Measurements from ENCODE around the gene DACH1.

DACH1 gene

DNA sequence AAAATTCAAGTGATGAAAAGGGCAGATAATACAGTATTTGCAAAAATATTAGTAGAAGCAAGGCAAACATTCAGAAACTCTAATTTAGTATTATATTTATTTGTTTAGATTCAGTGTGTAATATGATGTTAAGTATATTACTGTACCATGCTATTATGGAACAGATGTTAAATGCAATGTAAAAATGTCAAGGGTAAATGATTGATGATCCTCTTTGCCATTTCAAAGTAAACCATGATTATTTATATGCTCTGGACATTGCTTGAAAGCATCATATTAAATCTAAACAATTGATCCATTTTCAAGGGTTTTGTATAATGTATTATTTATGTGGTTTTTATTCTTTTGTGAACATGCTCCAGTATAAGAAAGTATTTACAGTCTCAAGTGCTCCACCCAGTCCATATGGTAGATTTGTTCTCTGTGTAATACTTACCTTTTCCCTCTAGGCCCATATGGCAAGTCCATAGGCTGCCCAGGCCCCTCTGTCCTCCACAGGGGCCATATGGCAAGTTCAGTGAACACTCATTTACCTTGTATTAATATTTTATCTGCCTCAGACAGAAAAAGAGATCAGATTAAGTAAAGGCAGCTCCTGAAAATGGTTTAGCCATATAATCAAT lies 353.5 kb downstream of the DACH1 start:
- no peak overlapping the region for H3K4me3 Mint-ChIP-seq
- H3K27me3 Mint-ChIP-seq (ENCODE audit: low read depth): no peaks in the 10 kb centered on the region
- no peaks in the 10 kb centered on the region for H3K4me1 Mint-ChIP-seq (ENCODE audit: low read depth)
- no peak overlapping the region for H3K27ac Mint-ChIP-seq
- no peaks in the 10 kb centered on the region for H3K36me3 Mint-ChIP-seq (ENCODE audit: low read depth)
- no peaks in the 10 kb centered on the region for H3K9me3 Mint-ChIP-seq

DNA sequence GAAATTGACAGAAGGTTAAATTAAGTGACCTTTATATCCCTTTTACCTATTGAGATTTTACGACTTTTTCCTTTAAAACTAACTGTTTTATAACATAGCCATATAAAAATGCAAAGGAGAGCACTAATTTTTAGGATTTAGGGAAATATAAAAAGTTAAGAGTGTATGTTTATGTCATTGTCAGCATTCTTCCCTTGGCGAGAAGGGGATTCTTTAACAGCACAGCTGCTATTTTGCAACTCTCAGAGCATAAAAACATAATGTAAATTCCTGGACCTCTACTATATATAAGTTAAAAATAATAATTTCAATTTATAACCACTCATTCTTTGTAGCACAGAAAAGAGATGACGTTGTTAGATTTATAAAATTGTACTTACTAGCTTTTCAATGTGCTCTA lies 363.2 kb downstream of the DACH1 start:
- Mint-ChIP-seq H3K4me1 (ENCODE audit: low read depth) (no peaks in the 10 kb centered on the region), H3K9me3 (no peaks in the 10 kb centered on the region), H3K36me3 (ENCODE audit: low read depth) (no peaks in the 10 kb centered on the region), H3K4me3 (no peak overlapping the region), H3K27ac (no peak overlapping the region), H3K27me3 (ENCODE audit: low read depth) (no peaks in the 10 kb centered on the region)

DNA sequence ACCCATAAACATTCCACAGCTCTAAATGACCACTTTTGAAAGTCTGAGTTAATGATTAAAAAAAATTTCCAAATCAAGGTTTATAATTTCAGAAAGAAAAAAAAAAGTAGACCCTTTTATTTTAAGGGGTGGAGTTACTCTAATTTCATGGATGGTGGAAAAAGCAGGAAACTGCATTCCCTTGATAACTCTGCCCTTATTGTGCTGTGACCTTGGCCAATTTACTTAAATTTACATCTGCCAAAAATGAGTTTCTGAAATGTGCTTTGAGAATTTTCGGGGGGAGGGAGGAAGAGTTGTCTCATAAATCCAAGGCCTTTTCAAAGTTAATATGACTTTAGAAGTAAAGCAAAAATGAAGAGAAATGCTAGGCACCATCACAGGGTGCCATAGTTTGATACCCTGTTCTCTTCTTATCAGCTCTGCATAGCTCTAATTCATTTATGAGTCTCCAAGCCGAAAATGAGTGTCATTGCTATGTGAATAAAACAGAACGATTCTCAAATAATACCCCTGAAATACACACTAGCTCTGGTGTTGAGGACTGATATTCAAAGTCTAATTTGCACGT lies 367.0 kb downstream of the DACH1 start:
- H3K27me3 Mint-ChIP-seq (ENCODE audit: low read depth): no peaks in the 10 kb centered on the region
- no peak overlapping the region for H3K4me3 Mint-ChIP-seq
- no peak overlapping the region for H3K27ac Mint-ChIP-seq
- no peaks in the 10 kb centered on the region for H3K36me3 Mint-ChIP-seq (ENCODE audit: low read depth)
- no peaks in the 10 kb centered on the region for H3K9me3 Mint-ChIP-seq
- no peaks in the 10 kb centered on the region for H3K4me1 Mint-ChIP-seq (ENCODE audit: low read depth)

DNA sequence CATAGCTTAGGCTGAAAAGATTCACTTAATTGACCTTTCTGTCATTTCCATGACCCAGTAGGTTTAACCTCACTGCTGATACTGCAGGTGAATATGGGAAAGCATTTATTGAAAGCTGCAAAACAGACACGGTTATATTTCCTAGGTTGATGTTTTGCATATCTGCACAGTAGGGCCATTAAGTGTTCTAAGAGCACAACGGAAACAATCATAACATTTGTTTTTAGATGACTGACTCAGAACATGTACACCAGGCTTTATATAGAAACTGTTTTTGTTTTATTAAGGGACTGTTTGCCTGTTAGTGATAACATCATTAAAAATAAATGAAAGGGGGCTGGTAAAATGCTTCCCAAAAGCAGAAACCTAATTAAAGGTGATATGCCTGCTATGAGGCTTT lies 367.8 kb downstream of the DACH1 start:
- H3K27me3 Mint-ChIP-seq (ENCODE audit: low read depth): no peaks in the 10 kb centered on the region
- no peak overlapping the region for H3K27ac Mint-ChIP-seq
- no peak overlapping the region for H3K4me3 Mint-ChIP-seq
- H3K36me3 Mint-ChIP-seq (ENCODE audit: low read depth): no peaks in the 10 kb centered on the region
- no peaks in the 10 kb centered on the region for H3K4me1 Mint-ChIP-seq (ENCODE audit: low read depth)
- no peaks in the 10 kb centered on the region for H3K9me3 Mint-ChIP-seq

DNA sequence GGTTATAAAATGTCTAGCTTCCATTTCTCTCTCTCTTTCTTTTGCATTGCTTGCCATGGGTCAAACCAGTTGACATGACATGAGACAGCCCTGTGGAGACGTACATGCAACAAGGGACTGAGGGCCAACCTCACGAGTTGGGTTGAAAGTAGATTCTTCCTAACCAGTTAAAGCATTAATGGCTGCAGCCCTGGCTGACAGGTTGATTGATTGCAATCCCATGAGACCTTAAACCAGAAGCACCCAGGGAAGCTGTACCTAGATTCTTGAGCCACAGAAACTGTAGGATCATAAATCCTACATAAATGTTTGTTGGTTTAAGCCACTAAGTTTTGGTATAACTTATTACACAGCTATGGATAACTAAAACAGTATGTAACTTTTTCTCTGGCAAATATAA lies 373.8 kb downstream of the DACH1 start:
- Mint-ChIP-seq H3K4me1 (ENCODE audit: low read depth) (no peaks in the 10 kb centered on the region), H3K27ac (no peak overlapping the region), H3K4me3 (no peak overlapping the region), H3K9me3 (no peaks in the 10 kb centered on the region), H3K36me3 (ENCODE audit: low read depth) (no peaks in the 10 kb centered on the region), H3K27me3 (ENCODE audit: low read depth) (no peaks in the 10 kb centered on the region)

DNA sequence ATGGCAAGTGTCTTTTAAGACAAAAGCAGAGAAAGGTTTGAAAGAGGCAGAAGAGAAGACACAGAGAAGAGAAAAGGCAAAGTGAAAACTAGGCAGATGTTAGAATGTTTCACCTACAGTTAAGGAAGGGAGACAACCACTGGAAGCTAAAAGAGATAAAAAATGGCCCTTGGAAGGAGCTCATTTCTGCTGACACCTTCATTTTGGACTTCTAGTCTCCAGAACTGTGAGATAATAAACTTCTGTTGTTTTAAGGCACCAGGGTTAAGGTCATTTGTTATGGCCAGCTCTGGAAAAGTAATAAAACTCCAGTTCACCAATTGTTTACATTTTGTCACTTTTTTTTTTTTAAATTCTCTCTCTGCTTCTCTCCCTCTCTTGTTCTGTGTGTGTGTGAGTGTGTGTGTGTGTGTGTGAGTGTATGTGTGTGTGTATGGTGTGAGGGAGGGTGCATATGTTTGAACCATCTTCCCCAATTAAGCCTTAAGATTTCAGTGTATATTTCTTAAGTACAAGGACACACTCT lies 374.6 kb downstream of the DACH1 start:
- H3K4me3 Mint-ChIP-seq: no peak overlapping the region
- H3K27me3 Mint-ChIP-seq (ENCODE audit: low read depth): no peaks in the 10 kb centered on the region
- H3K27ac Mint-ChIP-seq: no peak overlapping the region
- no peaks in the 10 kb centered on the region for H3K36me3 Mint-ChIP-seq (ENCODE audit: low read depth)
- H3K4me1 Mint-ChIP-seq (ENCODE audit: low read depth): no peaks in the 10 kb centered on the region
- no peaks in the 10 kb centered on the region for H3K9me3 Mint-ChIP-seq

DNA sequence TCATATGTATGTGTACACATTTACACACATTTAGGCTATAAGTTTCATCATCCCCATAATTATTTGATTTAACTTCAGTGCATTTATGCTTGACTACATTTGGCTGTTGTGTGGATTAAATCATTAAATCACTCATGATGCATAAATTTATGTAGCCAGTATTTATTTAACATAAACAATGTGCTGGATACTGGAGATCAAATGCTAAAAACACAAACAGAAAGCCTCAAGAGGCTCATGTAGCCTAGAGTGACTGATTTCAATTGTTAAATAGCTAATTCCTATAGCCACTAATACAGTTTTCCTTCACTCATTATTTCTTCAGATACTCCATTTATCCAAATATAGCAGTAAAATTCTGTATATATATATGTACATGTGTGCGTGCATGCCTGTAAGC lies 376.0 kb downstream of the DACH1 start:
- Mint-ChIP-seq H3K4me3 (no peak overlapping the region), H3K4me1 (ENCODE audit: low read depth) (no peaks in the 10 kb centered on the region), H3K27ac (no peak overlapping the region), H3K27me3 (ENCODE audit: low read depth) (no peaks in the 10 kb centered on the region), H3K36me3 (ENCODE audit: low read depth) (no peaks in the 10 kb centered on the region), H3K9me3 (no peaks in the 10 kb centered on the region)

DNA sequence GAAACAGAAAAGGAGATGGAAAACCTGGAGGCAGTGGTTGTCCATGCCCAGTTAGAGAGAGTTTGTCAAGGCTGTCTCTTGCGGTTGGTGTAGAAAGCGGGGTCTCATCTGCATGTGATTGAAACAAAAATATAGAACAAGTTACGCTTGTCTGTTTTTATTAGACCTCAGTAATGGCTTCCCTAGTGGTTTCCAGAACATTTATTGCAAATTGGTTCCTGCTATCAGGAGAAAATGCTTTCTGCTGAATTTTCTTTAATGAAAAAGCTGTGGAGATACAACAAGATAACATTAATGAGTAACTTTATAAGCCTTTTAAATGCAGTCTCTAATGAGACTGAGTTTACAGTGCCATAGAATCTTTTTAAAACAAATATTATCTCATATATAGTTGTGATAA lies 378.0 kb downstream of the DACH1 start:
- Mint-ChIP-seq H3K27me3 (ENCODE audit: low read depth) (no peaks in the 10 kb centered on the region), H3K9me3 (no peaks in the 10 kb centered on the region), H3K36me3 (ENCODE audit: low read depth) (no peaks in the 10 kb centered on the region), H3K27ac (no peak overlapping the region), H3K4me3 (no peak overlapping the region), H3K4me1 (ENCODE audit: low read depth) (no peaks in the 10 kb centered on the region)

DNA sequence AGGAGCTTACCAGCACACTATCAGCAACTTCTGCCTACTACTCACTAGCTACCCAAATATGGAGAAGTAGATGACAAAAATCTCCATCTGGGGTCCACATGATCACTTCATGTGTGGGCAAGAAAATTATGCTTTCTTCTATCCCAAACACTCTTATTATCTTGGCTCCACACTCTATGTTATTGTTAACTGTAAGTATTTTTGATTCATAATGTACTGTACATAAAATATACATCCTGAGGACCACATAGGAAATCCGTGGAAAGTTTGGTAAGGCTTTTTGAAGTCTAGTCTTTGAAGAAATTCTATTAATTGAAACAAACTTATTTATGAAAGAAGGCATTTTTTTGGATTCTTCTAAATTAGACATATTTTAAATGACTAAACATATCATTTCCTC lies 378.8 kb downstream of the DACH1 start:
- Mint-ChIP-seq H3K9me3 (no peaks in the 10 kb centered on the region), H3K27me3 (ENCODE audit: low read depth) (no peaks in the 10 kb centered on the region), H3K4me1 (ENCODE audit: low read depth) (no peaks in the 10 kb centered on the region), H3K36me3 (ENCODE audit: low read depth) (no peaks in the 10 kb centered on the region), H3K4me3 (no peak overlapping the region), H3K27ac (no peak overlapping the region)

DNA sequence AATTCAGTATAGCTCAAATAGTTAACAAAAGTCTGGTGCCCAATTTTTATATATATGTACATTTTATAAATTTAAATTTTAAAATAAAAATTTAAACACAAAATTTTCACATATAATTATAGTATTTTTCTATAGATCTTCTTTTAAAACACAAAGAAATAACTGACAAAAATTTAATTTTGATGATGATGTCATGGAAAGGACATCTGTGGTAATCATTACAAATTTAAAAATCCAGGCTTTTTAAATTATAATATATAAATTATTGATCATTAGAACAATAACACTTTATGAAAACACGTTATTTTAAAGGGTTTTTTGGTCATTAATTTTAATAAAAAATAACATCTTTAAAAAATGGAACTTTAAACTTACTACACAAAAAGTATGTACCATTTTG lies 381.1 kb downstream of the DACH1 start:
- Mint-ChIP-seq H3K4me1 (ENCODE audit: low read depth) (no peaks in the 10 kb centered on the region), H3K27me3 (ENCODE audit: low read depth) (no peaks in the 10 kb centered on the region), H3K27ac (no peak overlapping the region), H3K4me3 (no peak overlapping the region), H3K36me3 (ENCODE audit: low read depth) (no peaks in the 10 kb centered on the region), H3K9me3 (no peaks in the 10 kb centered on the region)

DNA sequence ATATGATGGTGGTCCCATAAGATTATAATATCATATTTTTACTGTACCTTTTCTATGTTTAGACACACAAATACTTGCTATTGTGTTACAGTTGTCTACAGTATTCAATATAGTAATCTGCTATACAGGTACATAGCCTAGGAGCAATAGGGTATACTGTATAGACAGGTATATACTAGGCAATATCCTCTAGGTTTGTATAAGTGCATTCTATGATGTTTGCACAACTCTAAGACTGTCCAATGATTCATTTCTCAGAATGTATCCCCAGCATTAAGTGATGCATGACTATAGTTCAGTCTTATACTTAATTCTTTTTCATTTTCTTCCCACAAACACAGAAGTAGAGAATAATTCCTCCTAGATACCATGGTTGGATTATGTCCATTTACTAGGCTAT lies 383.3 kb downstream of the DACH1 start:
- H3K9me3 Mint-ChIP-seq: no peaks in the 10 kb centered on the region
- H3K27me3 Mint-ChIP-seq (ENCODE audit: low read depth): no peaks in the 10 kb centered on the region
- H3K4me1 Mint-ChIP-seq (ENCODE audit: low read depth): no peaks in the 10 kb centered on the region
- H3K36me3 Mint-ChIP-seq (ENCODE audit: low read depth): no peaks in the 10 kb centered on the region
- no peak overlapping the region for H3K27ac Mint-ChIP-seq
- H3K4me3 Mint-ChIP-seq: no peak overlapping the region

DNA sequence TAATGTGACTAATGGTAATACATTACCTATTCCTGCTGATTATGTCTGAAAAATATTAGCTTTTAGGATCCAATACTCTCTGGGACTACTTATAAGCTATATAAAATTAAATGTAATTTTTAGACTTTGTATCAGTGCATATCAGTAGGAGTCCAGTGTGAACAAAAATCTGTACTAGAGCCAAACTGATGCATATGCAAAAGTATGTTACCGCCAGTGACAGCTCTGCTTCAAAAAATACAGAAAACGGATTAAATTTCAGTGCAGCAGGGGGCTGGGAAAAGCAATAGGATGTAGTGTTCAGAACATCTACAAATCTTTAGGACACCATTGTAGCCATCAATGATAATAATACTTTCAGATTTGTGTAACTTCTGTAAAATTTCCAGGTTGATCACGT lies 385.5 kb downstream of the DACH1 start:
- Mint-ChIP-seq H3K4me3 (no peak overlapping the region), H3K4me1 (ENCODE audit: low read depth) (no peaks in the 10 kb centered on the region), H3K27me3 (ENCODE audit: low read depth) (no peaks in the 10 kb centered on the region), H3K9me3 (no peaks in the 10 kb centered on the region), H3K27ac (no peak overlapping the region), H3K36me3 (ENCODE audit: low read depth) (no peaks in the 10 kb centered on the region)

DNA sequence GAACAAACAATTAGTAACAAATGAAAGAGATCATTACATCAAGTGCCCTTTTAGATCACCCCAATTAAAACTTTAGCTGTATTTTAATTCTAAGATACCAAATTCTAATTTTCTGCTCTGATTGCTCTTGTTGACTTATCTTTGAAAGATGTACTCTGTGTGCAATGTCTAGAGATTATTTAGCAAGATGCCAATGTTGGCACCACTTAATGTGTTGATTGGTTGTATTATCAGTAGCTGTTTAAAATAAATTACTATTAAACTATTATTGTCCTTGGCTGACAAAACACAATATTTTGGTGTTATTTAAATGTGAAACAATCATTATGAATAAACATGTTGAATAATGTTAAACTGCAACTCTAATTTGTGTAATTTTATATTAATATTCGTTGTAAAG lies 386.0 kb downstream of the DACH1 start:
- Mint-ChIP-seq H3K4me3 (no peak overlapping the region), H3K27me3 (ENCODE audit: low read depth) (no peaks in the 10 kb centered on the region), H3K4me1 (ENCODE audit: low read depth) (no peaks in the 10 kb centered on the region), H3K9me3 (no peaks in the 10 kb centered on the region), H3K36me3 (ENCODE audit: low read depth) (no peaks in the 10 kb centered on the region), H3K27ac (no peak overlapping the region)

DNA sequence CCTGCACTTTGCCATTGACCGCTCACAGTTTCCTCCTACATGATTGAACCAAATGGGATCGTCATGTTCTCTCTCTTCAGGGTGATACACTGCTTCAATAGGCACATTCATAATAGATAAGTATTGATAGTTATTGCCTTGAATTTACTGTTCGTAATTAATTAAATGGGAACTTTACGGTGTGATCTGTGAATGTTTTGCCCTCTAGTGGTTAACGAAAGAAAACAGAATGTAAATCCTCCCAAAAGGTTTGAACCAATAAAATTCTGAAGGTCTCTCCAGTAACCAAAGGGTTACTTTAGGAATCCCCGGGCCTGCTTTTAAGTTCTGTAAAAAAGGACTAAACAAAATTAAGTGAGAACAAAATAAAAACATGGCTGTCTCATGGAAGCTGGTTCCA lies 389.3 kb downstream of the DACH1 start:
- no peaks in the 10 kb centered on the region for H3K9me3 Mint-ChIP-seq
- H3K4me1 Mint-ChIP-seq (ENCODE audit: low read depth): no peaks in the 10 kb centered on the region
- no peak overlapping the region for H3K27ac Mint-ChIP-seq

DNA sequence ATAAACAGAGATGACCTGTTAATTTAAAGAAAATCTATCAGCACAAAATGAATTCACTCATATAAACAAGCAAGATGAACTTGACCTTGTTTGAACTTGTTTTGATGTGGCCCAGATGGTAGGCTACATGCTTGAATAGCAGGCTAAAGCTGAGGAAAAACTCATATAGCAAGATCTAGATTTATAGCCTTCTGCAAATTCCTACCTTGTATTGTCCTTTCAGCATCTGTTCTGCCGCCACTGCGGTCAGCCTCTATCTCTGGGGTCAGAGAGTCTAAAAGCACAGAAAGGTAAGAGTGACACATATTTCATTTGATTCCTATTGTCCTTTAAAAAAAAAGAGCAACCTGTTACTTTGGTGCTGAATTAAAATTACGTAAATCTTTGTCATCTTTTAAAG lies 392.1 kb downstream of the DACH1 start:
- H3K4me1 Mint-ChIP-seq (ENCODE audit: low read depth): no peaks in the 10 kb centered on the region
- H3K9me3 Mint-ChIP-seq: no peaks in the 10 kb centered on the region
- no peak overlapping the region for H3K27ac Mint-ChIP-seq
- H3K4me3 Mint-ChIP-seq: no peak overlapping the region
- no peaks in the 10 kb centered on the region for H3K27me3 Mint-ChIP-seq (ENCODE audit: low read depth)
- H3K36me3 Mint-ChIP-seq (ENCODE audit: low read depth): no peaks in the 10 kb centered on the region

More for the DNA sequence above, 389.3 kb downstream of the DACH1 start:
- Mint-ChIP-seq H3K4me3 (no peak overlapping the region), H3K27me3 (ENCODE audit: low read depth) (no peaks in the 10 kb centered on the region), H3K36me3 (ENCODE audit: low read depth) (no peaks in the 10 kb centered on the region)

DNA sequence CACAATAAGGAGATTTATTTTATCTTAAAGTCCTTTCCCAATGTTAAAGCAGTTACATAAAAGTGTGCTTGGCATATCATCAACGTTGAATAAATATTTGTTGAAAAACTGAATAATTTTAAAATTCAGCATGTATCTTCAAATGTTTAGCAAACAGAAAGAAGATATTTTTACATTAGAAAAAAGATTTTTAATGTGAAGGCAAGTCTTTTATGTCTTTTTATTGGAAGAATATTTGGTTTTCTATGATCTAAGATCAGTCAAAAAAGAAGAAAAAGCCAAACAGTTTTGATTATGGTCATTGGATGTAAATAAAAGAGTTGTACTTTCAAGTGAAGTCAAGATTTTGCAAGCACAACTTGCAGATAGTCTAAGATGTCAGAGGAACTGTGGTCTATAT lies 397.4 kb downstream of the DACH1 start:
- no peak overlapping the region for H3K4me3 Mint-ChIP-seq
- H3K4me1 Mint-ChIP-seq (ENCODE audit: low read depth): no peaks in the 10 kb centered on the region
- H3K27me3 Mint-ChIP-seq (ENCODE audit: low read depth): no peaks in the 10 kb centered on the region
- no peak overlapping the region for H3K27ac Mint-ChIP-seq
- no peaks in the 10 kb centered on the region for H3K9me3 Mint-ChIP-seq
- no peaks in the 10 kb centered on the region for H3K36me3 Mint-ChIP-seq (ENCODE audit: low read depth)
